Muscle of arm (tissue), 12 donors: Measurements from ENCODE around the gene ZNF215. TPM values are rescaled to one million over a fixed set of nuclear protein-coding genes. Genes with fewer than 3 reads are reported as not detected.
"Not testable (repeated sequence)": the region's sequence is repeated elsewhere in the genome, so short reads cannot be mapped to it uniquely, and the experiment has no call there.

Experiments
- DNase-seq: peaks from one replicate; pipeline ENCODE4 v3.0.0-alpha.2; 2013
- polyA plus RNA-seq, 12 donors: library from polyadenylated mRNA; unstranded; fragments of 120-200 nt; gene quantifications; one replicate each; pipeline ENCODE4 v1.2.1, GENCODE V29; 2013; ENCODE audit not compliant: insufficient read length in 12 of 12

ZNF215 gene
- polyA plus RNA-seq, 12 donors, result 0.48 to 2.9 (median 1.2) TPM; not detected in 2

GRCh38 chr11:6932145-6932544 is 5.9 kb downstream of the ZNF215 start:
- DNase-seq, result no peak

- no peak for DNase-seq
These were observed 15.7 kb downstream of the ZNF215 start for GRCh38 chr11:6941970-6942369.

DNA sequence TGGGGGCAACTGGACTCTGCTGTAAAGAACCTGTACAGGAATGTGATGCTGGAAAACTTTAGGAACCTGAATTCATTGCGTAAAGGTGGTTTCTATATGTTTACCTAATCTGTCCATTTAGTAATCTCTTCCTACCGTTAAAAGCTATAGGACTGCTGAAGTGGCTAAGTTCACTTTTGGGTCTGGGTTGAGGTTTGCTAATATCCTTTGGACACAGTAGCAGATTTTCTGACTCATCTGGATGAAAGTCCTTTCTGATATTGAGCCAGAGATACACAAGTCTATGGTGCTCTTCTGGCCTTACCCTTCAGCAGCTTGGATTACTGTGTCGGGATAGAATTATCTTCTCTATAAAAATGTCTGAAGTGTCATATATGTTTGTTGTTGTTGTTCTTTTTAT is 16.9 kb downstream of the ZNF215 start:
- DNase-seq, result no peak

- DNase-seq, result not testable (repeated sequence)
These were observed 28.0 kb downstream of the ZNF215 start for GRCh38 chr11:6954248-6954647.

GRCh38 chr11:6962141-6962540 is 35.9 kb downstream of the ZNF215 start:
- DNase-seq, result no peak

DNA sequence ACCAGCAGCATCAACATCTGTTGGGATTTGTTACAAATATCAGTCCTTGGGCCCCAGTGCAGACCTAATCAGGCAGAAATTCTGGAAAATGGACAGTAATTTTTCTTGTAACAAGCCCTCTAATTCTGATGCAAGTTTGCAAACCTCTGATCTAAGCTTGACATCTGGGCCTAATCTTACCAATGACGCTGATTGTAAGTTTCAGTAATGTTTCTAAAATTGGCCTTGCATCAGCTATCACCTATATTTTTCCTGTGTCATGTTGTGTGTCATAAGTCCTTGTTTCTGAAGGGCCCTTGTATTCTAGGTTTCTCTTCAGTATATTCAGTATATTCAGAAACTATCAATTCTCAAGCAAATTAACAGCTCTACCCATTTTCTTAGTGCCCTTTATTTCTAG is 36.4 kb downstream of the ZNF215 start:
- DNase-seq, result no peak

- DNase-seq, result no peak
These were observed 42.6 kb downstream of the ZNF215 start for GRCh38 chr11:6968816-6969215.

DNA sequence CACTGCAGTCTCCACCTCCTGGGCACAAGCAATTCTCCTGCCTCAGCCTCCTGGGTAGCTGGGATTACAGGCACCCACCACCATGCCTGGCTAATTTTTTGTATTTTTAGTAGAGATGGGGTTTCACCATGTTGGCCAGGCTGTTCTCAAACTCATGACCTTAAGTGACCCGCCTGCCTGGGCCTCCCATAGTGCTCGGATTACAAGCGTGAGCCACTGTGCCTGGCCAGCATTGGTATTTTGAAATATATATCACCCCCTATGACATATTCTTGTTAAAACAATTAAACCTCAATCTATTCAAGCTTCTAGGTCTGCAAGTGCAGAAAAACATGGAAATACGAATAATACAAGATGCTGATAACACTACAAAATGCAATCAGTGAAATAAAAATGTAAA is 43.6 kb downstream of the ZNF215 start:
- not testable (repeated sequence) for DNase-seq

DNA sequence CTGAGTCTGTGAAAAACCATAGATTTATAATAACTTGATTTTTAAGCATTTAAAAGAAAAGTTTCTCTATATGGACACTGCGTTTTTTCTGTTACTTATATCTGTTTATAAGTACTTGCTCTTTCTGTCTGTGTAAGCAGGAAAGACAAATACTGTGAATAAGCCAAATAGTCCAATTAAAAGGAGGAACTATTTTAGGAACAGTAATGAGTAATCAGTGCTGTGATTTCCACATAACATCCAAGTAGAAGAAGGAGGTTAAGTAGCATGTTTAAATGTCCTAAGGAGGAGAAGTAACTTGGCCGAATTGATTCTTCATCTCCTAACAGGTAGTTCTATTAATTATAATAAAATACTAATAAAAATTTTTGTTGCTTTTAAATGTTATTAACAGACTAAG is 53.1 kb downstream of the ZNF215 start:
- no peak for DNase-seq

DNA sequence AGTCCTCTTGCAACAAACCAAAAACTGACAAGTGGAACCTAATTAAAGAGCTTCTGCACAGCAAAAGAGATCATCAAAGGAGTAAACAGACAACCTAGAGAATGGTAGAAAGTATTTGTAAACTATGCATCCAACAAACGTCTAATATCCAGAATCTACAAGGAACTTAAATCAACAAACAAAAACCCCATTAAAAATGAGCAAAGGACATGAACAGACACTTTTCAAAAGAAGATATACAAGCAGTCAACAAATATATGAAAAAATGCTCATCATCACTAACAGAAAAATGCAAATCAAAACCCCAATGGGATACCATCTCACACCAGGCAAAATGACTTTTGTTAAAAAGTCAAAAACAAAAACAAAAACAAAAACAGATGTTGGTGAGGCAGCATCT is 60.3 kb downstream of the ZNF215 start:
- no peak for DNase-seq

DNA sequence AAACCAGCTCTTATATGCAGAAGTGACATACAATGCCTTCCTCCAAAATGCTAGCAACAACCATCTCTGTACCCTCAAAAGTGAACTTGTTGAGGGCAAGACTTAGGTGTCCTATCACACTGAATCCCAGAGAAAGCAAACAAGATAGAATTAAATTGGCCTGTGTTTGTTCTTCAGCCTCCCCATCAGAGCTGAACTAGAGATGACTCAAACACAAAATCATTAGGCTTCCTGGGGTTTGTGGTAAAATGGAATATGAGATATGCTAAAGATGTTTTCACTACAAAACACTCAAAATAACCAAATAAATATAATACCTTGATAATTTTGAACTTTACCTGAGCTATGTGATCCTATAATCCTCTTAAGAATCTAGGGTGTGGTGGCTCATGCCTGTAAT is 62.3 kb downstream of the ZNF215 start:
- no peak for DNase-seq

DNA sequence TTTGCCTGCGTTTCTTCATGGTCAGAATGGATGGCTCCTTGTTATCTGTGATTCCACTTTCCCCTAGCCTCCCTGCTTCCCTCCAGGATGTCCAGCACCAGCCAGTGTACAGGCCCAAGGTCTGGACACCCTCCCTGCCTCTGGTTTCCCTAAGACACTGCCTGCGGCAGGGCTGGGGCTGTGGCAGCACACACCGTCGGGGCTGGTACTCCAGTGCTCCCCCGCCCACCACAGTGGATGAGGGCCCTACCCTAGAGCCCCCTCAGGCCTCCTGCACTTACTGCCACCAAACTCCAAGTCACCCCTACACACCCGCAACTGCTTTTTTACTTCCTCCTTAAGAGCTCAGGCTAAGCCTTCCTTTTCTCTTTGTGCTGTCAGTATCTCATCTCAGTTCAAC is 65.0 kb downstream of the ZNF215 start:
- DNase-seq, result no peak

- no peak for DNase-seq
These were observed 65.8 kb downstream of the ZNF215 start for GRCh38 chr11:6992026-6992425.

- no peak for DNase-seq
These were observed 66.5 kb downstream of the ZNF215 start for GRCh38 chr11:6992457-6993417.

DNA sequence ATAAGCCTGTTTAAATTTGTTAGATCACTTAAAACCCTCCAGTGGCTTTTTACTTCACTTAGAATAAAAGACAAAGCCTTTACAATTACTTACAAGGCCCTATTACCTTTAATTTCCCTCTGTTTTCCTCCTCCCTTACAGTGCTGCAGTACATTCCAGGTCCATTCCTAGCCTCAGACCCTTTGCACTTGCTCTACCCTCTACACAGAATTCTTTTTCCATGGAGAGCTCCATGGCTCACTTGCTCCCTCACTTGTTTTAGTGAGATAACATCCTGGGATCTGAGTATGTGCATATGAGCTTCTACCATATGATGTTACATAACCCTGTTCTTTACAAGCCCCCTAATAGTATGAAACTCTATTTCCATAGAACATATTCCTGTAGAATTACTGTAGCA is 69.5 kb downstream of the ZNF215 start:
- DNase-seq, result no peak

DNA sequence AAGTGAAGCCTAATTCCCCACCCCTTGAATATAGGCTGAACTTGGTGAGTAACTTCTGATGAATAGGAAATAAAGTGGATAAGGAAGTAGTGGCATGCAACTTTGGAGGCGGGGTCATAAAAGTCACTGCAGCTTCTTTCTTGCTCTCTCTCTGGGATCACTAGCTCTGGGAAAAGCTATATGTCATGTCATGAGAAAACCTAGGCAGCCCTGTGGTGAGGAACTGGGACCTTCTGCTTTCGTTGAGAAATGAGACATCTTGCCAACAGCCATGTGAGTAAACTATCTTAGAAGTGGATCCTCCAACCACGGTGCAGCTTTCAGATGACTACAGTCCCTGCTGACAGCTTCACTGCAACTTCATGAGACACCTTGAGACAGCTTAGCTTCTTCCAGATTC is 78.3 kb downstream of the ZNF215 start:
- no peak for DNase-seq

Other genes with a start within 250 kb of the ZNF215 start
- gene MRPL17, start 243.1 kb upstream of the ZNF215 start, polyA plus RNA-seq, result 10 to 100 TPM in 11 of 12 donors, not detected in 1; 53.7 to 70.9 (median 61.2) TPM
- gene OR2AG2, start 154.4 kb upstream of the ZNF215 start, polyA plus RNA-seq, result under 1 TPM in 2 of 12 donors, not detected in 10; 0.04 to 0.21 TPM
- gene OR2AG1, start 143.4 kb upstream of the ZNF215 start, polyA plus RNA-seq, result under 1 TPM in 1 of 12 donors, not detected in 11; 0.03 TPM
- not detected for gene OR6A2, start 126.7 kb upstream of the ZNF215 start, polyA plus RNA-seq
- gene OR10A5, start 80.7 kb upstream of the ZNF215 start, polyA plus RNA-seq, result not detected
- gene OR10A2, start 63.4 kb upstream of the ZNF215 start, polyA plus RNA-seq, result under 1 TPM in 1 of 12 donors, not detected in 11; 0.06 TPM
- gene OR10A4, start 49.8 kb upstream of the ZNF215 start, polyA plus RNA-seq, result not detected
- gene OR2D2, start 33.9 kb upstream of the ZNF215 start, polyA plus RNA-seq, result not detected
- not detected for gene OR2D3, start 5.4 kb upstream of the ZNF215 start, polyA plus RNA-seq
- gene ZNF214, start 93.9 kb downstream of the ZNF215 start, polyA plus RNA-seq, result 1 to 10 TPM in 10 of 12 donors, not detected in 2; 1.7 to 4.0 (median 2.5) TPM
- under 1 TPM in 7 of 12 donors, not detected in 5; 0.05 to 0.15 (median 0.08) TPM for gene NLRP14, start 94.1 kb downstream of the ZNF215 start, polyA plus RNA-seq
- not detected for gene RBMXL2, start 162.6 kb downstream of the ZNF215 start, polyA plus RNA-seq